NCI-H524 (cell line): ENCODE measurements around the gene CST4.
"Not testable (repeated sequence)": the region's sequence is repeated elsewhere in the genome, so short reads cannot be mapped to it uniquely, and the experiment has no call there.

Experiments used
- DNase-seq, 2 experiments: peaks; one replicate each; lab custom pipeline; 2025; lab: John Stamatoyannopoulos, UW

Gene CST4

DNA sequence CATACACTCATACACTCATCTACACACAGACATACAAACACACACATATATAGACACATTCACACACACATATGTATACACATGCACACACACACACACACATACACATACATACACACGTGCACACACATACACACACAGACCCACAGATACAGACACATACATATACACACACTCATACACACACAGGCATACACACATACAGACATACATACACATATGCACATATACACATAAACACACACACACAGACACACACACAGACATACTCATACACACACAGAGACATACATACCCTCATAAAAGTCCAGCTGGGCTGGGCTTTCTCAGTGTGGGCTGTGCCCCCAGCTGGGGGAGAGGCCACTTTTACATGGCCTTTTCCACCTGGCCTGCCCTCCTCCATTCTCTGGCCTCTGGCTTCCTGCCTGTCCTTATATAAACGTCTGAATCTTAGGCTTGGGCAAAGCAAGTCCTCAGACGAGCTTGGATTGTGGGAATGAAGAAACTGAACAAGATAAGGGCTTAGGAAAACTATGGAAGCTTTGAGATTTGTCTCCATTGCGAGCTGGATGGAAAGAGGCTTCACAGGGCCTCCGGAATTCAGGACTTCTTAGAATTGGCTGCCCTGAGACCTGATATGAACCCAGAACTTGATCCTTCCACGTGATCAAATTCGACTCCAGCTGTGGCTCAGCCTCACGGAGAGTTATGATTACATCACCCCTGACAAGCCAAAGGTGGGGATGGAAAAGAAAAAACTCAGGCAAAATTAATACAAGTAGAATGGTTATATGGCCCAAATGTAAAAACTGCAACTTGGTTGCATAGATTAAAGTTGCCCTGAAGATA, 28.6 kb downstream of the CST4 start:
- peak in 1 of 2 experiments; percentile 17 for DNase-seq

DNA sequence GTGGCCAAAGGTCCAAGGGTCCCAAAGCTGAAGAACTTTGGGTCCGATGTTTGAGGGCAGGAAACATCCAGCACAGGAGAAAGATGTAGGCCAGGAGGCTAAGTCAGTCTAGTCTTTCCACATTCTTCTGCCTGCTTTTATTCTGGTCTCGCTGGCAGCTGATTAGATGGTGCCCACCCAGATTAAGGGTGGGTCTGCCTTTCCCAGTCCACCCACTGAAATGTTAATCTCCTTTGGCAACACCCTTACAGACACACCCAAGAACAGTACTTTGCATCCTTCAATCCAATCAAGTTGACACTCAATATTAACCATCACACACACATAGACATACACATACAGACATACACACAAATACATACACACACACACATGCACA, 29.2 kb downstream of the CST4 start:
- DNase-seq: not testable (repeated sequence)

- DNase-seq: no peak
Measured at GRCh38 chr20:23658989-23659609, 29.7 kb downstream of the CST4 start.

DNA sequence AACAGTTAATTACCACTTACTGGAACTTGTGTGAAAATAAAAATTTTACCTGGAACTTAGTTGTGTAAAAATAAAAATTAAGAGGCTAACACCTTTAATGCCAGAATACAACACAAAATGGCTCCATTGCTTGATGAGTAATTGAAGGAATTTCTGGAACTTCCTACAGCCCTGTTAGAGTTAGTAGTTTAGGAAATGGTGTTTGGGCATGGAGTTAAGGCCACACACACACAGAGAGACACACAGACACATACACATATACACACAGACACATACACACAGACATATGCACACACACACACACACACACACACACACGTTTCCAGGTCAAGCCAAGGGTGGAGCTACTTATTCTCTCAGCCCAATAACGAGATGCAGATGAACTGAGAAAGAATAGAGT, 30.5 kb downstream of the CST4 start:
- DNase-seq: no peak

GRCh38 chr20:23657202-23657601, 31.6 kb downstream of the CST4 start:
- DNase-seq: no peak

- no peak for DNase-seq
Measured at GRCh38 chr20:23656372-23656771, 32.5 kb downstream of the CST4 start.

- no peak for DNase-seq
Measured at GRCh38 chr20:23655491-23656211, 33.2 kb downstream of the CST4 start.

DNA sequence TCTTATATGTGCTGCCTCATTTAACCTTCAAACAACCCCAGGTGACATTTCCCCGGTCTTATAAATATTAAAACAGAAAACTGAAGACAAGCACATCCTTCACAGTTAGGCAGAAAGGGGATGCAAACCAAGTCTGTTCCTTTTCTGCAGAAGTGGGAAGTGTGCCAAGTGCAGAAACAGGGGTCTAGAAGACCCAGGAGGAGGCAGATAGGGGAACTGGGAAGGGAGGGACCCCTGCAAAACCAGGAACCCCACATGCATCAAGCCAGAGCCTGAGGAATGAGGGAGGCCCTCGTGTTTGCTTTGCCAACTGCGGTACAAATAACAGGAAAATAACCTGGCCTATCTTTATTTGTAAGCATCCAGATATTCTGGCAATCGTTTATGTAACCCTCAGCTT, 34.1 kb downstream of the CST4 start:
- no peak for DNase-seq

DNA sequence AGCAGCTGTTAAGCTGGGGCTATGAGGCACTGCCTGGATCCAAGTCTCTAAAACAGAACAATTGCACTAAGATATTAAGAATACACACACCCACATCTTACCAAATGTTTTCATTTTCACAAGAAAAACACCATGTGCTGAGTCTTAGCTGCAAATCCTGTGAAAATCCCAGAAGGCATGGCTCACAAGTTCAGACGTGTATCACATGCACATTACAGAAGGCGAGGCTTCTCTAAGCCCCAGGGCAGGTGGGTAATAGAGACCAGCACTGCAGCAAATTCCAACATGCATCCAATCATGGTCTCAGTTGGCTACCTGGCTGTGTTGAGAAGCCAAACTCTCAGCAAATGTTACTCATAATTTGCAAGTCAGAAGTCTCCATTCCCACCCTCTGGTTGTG, 34.8 kb downstream of the CST4 start:
- no peak for DNase-seq

- DNase-seq: no peak
Measured at GRCh38 chr20:23653400-23653938, 35.4 kb downstream of the CST4 start.

- DNase-seq: no peak
Measured at GRCh38 chr20:23652926-23653325, 35.9 kb downstream of the CST4 start.

DNA sequence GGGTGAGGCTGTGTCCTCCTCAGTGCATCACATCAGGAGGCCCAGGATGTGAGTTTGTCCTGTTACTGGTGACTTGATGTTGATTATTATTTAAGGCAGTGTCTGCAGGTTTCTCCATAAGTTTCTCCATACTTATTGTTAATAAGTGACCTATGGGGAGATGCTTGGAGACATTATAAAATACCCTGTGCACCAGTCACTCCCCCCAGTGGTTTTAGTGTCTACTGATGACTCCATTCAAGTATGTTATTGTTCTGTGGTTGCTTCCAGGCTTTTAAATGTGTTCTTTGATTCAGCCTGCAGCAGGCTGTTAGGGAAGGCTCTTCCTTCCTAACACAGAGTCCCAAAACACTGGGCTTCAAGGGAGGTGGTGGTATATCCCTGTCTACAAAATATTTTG, 36.5 kb downstream of the CST4 start:
- DNase-seq: no peak

DNA sequence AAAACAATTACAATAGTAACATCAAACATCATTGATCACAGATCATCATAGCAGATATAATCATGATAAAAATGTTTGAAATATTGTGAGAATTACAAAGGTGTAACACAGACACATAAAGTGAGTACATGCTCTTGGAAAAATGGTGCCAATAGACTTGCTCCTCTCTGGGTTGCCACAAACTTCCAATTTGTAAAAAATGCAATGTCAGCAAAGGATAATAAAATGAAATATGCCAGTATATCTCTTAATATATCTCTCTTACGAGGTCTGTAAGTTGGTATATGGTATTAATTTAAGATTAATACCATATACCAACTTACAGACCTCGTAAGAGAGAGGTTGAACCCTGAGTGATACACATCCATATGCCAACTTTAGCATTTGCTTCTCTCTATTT, 37.7 kb downstream of the CST4 start:
- no peak for DNase-seq

GRCh38 chr20:23649830-23650417, 38.9 kb downstream of the CST4 start:
- DNase-seq: no peak

GRCh38 chr20:23649242-23649641, 39.6 kb downstream of the CST4 start:
- peak in 1 of 2 experiments; percentile 39 for DNase-seq

DNA sequence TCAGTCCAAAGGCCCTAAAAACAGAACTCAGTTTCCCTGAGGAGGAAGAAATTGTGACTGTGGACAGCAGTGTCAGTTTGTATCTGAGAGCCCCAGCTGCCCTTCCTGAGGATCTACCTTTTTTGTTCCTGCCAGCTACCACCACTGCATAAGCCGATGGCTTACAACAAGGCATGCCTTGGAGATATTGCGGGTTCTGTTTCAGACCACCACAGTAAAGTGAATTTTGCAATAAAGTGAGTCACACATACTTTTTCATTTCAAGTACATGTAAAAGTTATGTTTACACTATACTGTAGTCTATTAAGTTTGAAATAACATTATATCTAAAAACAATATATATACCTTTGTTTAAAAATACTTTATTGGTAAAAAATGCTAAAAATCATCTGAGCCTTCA, 41.5 kb downstream of the CST4 start:
- no peak for DNase-seq

- no peak for DNase-seq
Measured at GRCh38 chr20:23646106-23646873, 42.5 kb downstream of the CST4 start.

- no peak for DNase-seq
Measured at GRCh38 chr20:23645575-23645974, 43.3 kb downstream of the CST4 start.

DNA sequence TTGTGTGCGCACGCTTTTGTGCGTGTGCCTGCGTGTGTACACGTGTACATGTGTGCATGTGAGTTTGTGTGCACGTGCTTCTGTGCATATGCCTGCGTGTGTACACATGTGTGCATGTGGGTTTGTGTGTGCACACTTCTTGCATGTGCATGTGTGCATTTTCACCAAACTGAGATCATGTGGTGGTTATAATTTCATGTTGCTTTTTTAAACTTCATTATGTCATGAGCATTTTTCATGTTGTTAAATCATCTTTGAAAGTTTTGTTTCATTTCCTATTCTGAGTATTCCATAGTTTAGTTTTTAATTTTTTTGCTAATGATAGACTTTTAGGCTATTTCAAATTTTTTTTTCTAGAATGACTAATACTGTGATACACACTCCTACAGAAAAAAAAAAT, 44.7 kb downstream of the CST4 start:
- no peak for DNase-seq

DNA sequence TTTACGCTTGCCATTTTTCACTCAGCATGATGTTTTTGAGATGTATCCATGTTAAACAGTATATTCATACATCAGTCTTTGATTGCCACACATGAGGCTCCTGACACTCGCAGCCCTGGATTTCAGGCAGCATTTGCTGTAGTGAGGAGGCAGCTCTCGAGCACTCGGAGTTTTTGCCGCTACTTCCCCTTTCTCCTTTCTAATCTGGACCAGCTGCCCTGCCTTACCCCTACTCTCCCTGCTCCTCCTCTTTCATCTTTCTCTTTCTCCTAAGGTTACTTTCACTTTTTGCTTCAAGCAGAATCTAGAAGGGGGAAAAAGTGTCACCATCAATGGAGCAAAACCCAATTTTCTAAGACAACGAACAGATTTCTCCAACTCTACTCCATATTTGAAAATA, 45.2 kb downstream of the CST4 start:
- DNase-seq: no peak

- DNase-seq: peak; percentile 41 to 76
Measured at GRCh38 chr20:23641936-23642751, 46.7 kb downstream of the CST4 start.
